Gastroesophageal sphincter (tissue), 4 donors: ENCODE data around the gene GSTM4. TPM values are rescaled to one million over a fixed set of nuclear protein-coding genes. Genes with fewer than 3 reads are reported as not detected.

ENCODE experiments used
- ATAC-seq: fragments of 150-250 bp; one replicate; pipeline ENCODE4 v1.9.1; 2016; ENCODE audit warnings: mild to moderate bottlenecking, moderate library complexity
- H3K27ac ChIP-seq, 4 donors: fragments of 200-600 bp; sonication (generic) in 3 of 4; 1 replicate in 3 of 4; 2 replicates in 1 of 4; pipeline ENCODE4 v1.5.1; 2016 to 2019
- H3K27me3 ChIP-seq: fragments of 200-600 bp; sonication (generic); one replicate; pipeline ENCODE4 v1.5.1; 2019
- H3K36me3 ChIP-seq, 2 donors: fragments of 200-600 bp; sonication (generic); one replicate each; pipeline ENCODE4 v1.5.1; 2019; ENCODE audit warnings: control low read depth in 1 of 2
- H3K4me1 ChIP-seq, 3 donors: fragments of 200-600 bp; sonication (generic); 1 replicate in 2 of 3; 2 replicates in 1 of 3; pipeline ENCODE4 v1.5.1; 2016 to 2019; ENCODE audit warnings: control low read depth in 2 of 3
- H3K4me3 ChIP-seq, 2 donors: fragments of 200-600 bp; sonication (generic); one replicate each; pipeline ENCODE4 v1.5.1; 2019; ENCODE audit warnings: mild to moderate bottlenecking in 1 of 2, moderate library complexity in 1 of 2
- H3K9me3 ChIP-seq, 3 donors: fragments of 200-600 bp; sonication (generic); one replicate each; pipeline ENCODE4 v1.5.1; 2017 to 2019; ENCODE audit warnings: control low read depth in 2 of 3
- EP300 ChIP-seq: sonication (generic); formaldehyde crosslinking; IDR thresholded peaks from one replicate; pipeline ENCODE4 v1.6.1; 2017; ENCODE audit warnings: antibody characterized with exemption, mild to moderate bottlenecking
- POLR2A ChIP-seq, 2 donors: fragments of 450-650 bp; IDR thresholded peaks; one replicate each; pipeline ENCODE4 v1.6.1; 2017; ENCODE audit warnings: antibody characterized with exemption in 2 of 2, mild to moderate bottlenecking in 2 of 2, moderate library complexity in 1 of 2
- POLR2AphosphoS5 ChIP-seq: sonication (generic); formaldehyde crosslinking; IDR thresholded peaks from one replicate; pipeline ENCODE4 v1.6.1; 2017; ENCODE audit warnings: antibody characterized with exemption
- WGBS, 2 donors: methylation state at CpG; one replicate each; pipeline ENCODE4 v1.1.5; 2018; ENCODE audit warnings: low coverage in 1 of 2; 5-methylcytosine and 5-hydroxymethylcytosine counted together
- total RNA-seq, 4 donors: library from RNA; depleted of rRNA; stranded (reverse); fragments of >200 nt; gene quantifications; one replicate each; pipeline ENCODE4 v1.1.0, GENCODE V29; 2016
- TF ChIP-seq, protein P1 (sequence below), 4 experiments: fragments of 200-600 bp in 2 of 4; fragments of 450-650 bp in 2 of 4; sonication (generic) in 1 of 4; IDR thresholded peaks; one replicate each; pipeline ENCODE4 v1.5.1; 2017 to 2019; ENCODE audit warnings: antibody characterized with exemption in 4 of 4, mild to moderate bottlenecking in 2 of 4, moderate library complexity in 2 of 4

The GSTM4 gene
- total RNA-seq, 4 donors from 2014 or later, result 21.4 to 71.0 (median 42.4) TPM

DNA sequence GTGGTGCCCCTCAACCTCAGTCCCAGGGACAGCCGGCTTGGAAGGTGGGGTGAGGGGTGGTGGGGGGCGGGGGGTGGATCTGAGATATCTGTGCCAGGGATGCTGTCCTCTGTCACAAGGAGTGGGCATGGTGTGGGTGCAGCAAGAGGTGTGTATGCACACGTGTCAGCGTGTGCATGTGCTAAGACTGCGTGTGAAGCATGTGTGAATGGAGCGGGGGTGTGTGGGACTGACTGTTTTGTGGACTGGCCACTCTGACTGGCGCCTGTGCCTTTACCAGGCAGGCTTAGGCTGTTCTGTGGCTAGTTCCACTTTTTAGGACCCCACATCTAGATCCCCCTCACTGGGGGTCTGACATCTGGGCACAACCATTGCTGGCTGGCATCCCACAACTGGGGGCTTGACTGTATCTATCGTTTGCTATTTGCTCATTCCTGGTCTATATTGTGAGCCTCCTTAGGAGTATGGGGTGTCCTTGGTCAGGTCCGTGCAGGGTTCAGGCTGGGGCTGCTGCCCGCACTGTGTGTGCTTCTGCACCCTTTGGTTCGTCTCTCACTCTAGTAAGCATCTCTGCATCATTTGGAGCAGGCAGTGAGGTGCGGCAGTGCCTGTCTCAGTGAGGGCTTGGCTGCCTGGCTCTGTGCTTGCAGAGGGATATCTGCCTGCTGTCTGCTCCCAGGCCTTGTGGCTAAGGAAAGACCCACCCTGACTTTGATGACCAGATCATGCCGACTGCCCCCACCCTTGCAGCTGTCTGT, 34.3 kb upstream of the GSTM4 start:
- TF ChIP-seq, protein P1, sequence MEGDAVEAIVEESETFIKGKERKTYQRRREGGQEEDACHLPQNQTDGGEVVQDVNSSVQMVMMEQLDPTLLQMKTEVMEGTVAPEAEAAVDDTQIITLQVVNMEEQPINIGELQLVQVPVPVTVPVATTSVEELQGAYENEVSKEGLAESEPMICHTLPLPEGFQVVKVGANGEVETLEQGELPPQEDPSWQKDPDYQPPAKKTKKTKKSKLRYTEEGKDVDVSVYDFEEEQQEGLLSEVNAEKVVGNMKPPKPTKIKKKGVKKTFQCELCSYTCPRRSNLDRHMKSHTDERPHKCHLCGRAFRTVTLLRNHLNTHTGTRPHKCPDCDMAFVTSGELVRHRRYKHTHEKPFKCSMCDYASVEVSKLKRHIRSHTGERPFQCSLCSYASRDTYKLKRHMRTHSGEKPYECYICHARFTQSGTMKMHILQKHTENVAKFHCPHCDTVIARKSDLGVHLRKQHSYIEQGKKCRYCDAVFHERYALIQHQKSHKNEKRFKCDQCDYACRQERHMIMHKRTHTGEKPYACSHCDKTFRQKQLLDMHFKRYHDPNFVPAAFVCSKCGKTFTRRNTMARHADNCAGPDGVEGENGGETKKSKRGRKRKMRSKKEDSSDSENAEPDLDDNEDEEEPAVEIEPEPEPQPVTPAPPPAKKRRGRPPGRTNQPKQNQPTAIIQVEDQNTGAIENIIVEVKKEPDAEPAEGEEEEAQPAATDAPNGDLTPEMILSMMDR (IDR thresholded peaks at IDR 0.05), result no peak
- no peak for TF ChIP-seq EP300
- TF ChIP-seq POLR2AphosphoS5, result no peak
- TF ChIP-seq POLR2A (IDR thresholded peaks at IDR 0.05), result no peak
- no peak for ATAC-seq
- 16 to 53% methylated on average over 2 to 3 of the region's 13 CpGs for WGBS, 2 donors
- Histone ChIP-seq H3K27ac (peak overlapping the region in 3 of 4 donors; percentile 78 to 85 (median 85)), H3K27me3 (no peaks in the 10 kb centered on the region), H3K4me3 (peak overlapping the region; percentile 37 to 66), H3K9me3 (no peaks in the 10 kb centered on the region), H3K4me1 (peaks cover 0 to 71% (median 37%) of the 10 kb centered on the region in 3 donors), H3K36me3 (peaks cover 0 to 13% of the 10 kb centered on the region in 2 donors)

DNA sequence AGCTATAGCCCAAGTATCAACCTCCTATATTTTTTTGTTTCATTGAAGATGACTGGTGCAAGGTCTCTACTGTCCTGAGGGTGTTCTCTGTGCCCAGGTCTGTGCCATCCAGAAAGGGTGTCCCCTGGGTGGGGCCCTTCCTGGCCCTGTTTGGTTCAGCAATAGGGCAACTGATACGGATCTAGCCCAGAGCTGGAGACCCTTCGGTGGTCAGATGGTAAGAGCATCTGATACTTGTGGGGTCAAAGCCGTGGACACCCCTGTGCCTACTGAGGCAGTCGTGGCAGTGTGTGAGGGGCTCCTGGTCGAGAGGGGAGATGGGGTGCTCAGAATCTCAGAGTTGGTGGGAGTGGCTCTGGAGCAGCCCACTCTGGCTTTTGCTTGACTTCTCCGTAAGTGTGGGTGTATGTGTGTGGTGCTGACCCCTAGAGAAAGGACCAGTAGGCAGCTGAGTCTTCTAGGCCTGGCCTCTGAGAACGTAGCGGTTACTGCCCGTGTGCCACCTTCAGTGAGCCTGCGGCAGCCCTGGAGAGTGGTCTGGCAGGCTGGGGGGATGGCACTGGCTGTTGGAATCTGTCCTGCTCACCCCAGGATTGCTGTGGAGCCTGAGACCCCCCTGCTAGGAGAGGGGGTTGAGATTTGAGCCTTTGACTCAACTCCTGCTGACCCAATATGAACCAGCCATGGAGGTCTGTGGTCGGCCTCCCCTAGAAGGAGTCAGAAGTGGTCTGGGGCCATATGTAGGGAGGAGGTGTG, 33.6 kb upstream of the GSTM4 start:
- Histone ChIP-seq H3K36me3 (peaks cover 0 to 20% of the 10 kb centered on the region in 2 donors), H3K27me3 (no peaks in the 10 kb centered on the region), H3K9me3 (no peaks in the 10 kb centered on the region), H3K4me1 (peaks cover 0 to 71% (median 37%) of the 10 kb centered on the region in 3 donors), H3K4me3 (peak overlapping the region in 1 of 2 donors; percentile 66), H3K27ac (peak overlapping the region in 2 of 4 donors; percentile 14 to 85)
- WGBS, 2 donors, result 72 to 100% methylated on average over 3 to 5 of the region's 11 CpGs
- ATAC-seq, result no peak
- TF ChIP-seq POLR2AphosphoS5, result no peak
- no peak for TF ChIP-seq POLR2A (IDR thresholded peaks at IDR 0.05)
- no peak for TF ChIP-seq EP300

DNA sequence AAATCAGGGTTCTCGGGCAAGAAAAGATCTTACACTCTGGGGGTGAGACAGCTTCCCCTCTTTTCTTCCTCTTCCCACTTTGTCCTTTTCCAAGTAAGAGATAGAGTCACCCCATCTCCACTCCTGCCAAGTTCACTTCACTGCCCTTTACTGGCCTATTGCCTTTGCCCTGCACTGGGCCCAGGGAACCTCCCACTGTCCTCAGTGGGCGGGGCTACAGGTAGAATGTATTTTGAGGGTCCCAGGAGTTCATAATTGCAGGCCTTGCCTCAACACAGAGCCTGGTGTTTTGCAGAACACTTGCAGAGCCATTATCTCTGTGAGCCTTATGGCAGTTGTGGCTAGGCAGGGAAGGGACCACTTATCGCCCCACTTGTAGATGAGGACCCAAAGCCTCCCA, 33.0 kb upstream of the GSTM4 start:
- H3K27me3 ChIP-seq, result no peaks in the 10 kb centered on the region
- ATAC-seq, result no peak
- TF ChIP-seq POLR2AphosphoS5 (no peak), POLR2A (IDR thresholded peaks at IDR 0.05) (no peak)
- TF ChIP-seq, protein P1 (IDR thresholded peaks at IDR 0.05), result no peak
- H3K4me1 ChIP-seq, result peaks cover 0 to 71% (median 37%) of the 10 kb centered on the region in 3 donors
- 100% methylated on average over 1 of the region's 3 CpGs; no CpG with 5 or more reads in 1 of the 2 donors for WGBS, 2 donors
- H3K27ac ChIP-seq, result peak overlapping the region in 1 of 4 donors; percentile 3
- no peaks in the 10 kb centered on the region for H3K9me3 ChIP-seq
- peaks cover 0 to 26% of the 10 kb centered on the region in 2 donors for H3K36me3 ChIP-seq
- no peak overlapping the region for H3K4me3 ChIP-seq

DNA sequence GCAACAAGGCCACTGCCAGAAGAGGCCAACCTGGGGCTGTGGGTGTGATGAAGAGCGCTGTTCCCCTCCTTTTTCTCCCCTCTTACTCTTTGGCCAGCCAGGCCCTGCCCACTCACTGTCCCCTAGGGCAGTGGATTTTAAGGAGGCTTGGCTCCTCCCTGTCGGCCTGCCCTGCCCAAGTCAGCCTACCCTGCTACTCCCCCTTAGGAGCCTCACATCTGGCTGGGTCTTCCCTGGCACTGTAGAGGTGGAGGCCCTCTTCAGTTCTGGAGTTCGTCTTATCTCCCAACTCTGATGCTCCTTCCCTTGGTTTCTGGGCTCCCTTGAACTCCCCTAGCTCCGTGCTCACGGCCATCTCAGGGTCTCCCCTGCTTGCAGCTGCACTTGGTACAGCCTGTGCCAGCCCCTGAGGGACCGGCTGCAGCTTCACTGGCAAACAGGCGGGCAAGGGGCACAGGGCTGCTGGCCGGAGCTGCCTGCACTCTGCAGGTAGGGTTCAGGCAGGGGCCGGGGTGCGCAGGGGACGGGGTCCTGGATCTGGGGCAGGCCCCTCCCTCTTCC, 32.2 kb upstream of the GSTM4 start:
- peak overlapping the region in 3 of 4 donors; percentile 46 to 66 (median 57) for H3K27ac ChIP-seq
- H3K4me3 ChIP-seq, result peak overlapping the region in 1 of 2 donors; percentile 35
- ATAC-seq, result no peak
- no peak for TF ChIP-seq EP300
- TF ChIP-seq, protein P1 (IDR thresholded peaks at IDR 0.05), result no peak
- H3K4me1 ChIP-seq, result peaks cover 0 to 68% (median 37%) of the 10 kb centered on the region in 3 donors
- H3K27me3 ChIP-seq, result no peaks in the 10 kb centered on the region
- H3K36me3 ChIP-seq, result peaks cover 0 to 34% of the 10 kb centered on the region in 2 donors
- H3K9me3 ChIP-seq, result no peaks in the 10 kb centered on the region
- 46% methylated on average over 3 of the region's 11 CpGs; no CpG with 5 or more reads in 1 of the 2 donors for WGBS, 2 donors
